PC-9 (cell line): ENCODE data around the gene OTUD4.

Experiments used
- CTCF ChIP-seq: fragments of 200-600 bp; sonication (generic); conservative IDR thresholded peaks from 2 replicates; pipeline ENCODE4 v1.6.1; 2017; ENCODE audit warnings: mixed run types, antibody characterized with exemption, mild to moderate bottlenecking, moderate library complexity
- EZH2 ChIP-seq: fragments of 200-600 bp; sonication (generic); IDR thresholded peaks from 2 replicates; pipeline ENCODE4 v1.8.0; 2017; ENCODE audit warnings: antibody characterized with exemption, low read depth

GRCh38 chr4:145177906-145178538, 2.4 kb downstream of the OTUD4 start:
- TF ChIP-seq CTCF = no peak
- TF ChIP-seq EZH2 = no peak
